Spinal cord (tissue), 10 donors: Measurements from ENCODE around the gene GRIK1. TPM values are rescaled to one million over a fixed set of nuclear protein-coding genes. Genes with fewer than 3 reads are reported as not detected.

Experiments used
- DNase-seq, 6 donors: peaks; one replicate each; pipeline versions ENCODE4 v3.0.0 to v3.0.0-alpha.2; 2013 to 2015; ENCODE audit warnings: low spot score in 6 of 6, low read depth in 4 of 6
- H3K27ac ChIP-seq: one replicate; pipeline ENCODE4 v1.5.1; 2013; ENCODE audit warnings: low read depth, low read length, control low read depth
- H3K27me3 ChIP-seq: one replicate; pipeline ENCODE4 v1.6.1; 2013; ENCODE audit warnings: low read length; ENCODE audit not compliant: control insufficient read depth, insufficient read depth
- H3K36me3 ChIP-seq: one replicate; pipeline ENCODE4 v1.6.1; 2013; ENCODE audit warnings: low read length; ENCODE audit not compliant: control insufficient read depth, insufficient read depth
- H3K4me1 ChIP-seq: one replicate; pipeline ENCODE4 v1.6.1; 2013; ENCODE audit warnings: low read length; ENCODE audit not compliant: control insufficient read depth, insufficient read depth
- H3K4me3 ChIP-seq: one replicate; pipeline ENCODE4 v1.5.1; 2013; ENCODE audit warnings: low read depth, low read length, control low read depth
- H3K9me3 ChIP-seq: one replicate; pipeline ENCODE4 v1.6.1; 2013; ENCODE audit warnings: low read length; ENCODE audit not compliant: control insufficient read depth, insufficient read depth
- WGBS: methylation state at CpG from one replicate; pipeline ENCODE4 v1.1.5; 2013; ENCODE audit warnings: missing lambda C conversion rate; ENCODE audit not compliant: insufficient coverage; 5-methylcytosine and 5-hydroxymethylcytosine counted together
- polyA plus RNA-seq, 2 donors: library from polyadenylated mRNA; unstranded; fragments of 120-200 nt; gene quantifications; one replicate each; pipeline ENCODE4 v1.2.1, GENCODE V29; 2013; ENCODE audit not compliant: insufficient read length in 2 of 2
- total RNA-seq, 2 donors: library from RNA; depleted of rRNA in 1 of 2; stranded (reverse); fragments of 120-200 nt in 1 of 2; fragments of >200 nt in 1 of 2; gene quantifications; one replicate each; pipeline versions ENCODE4 v1.2.3 to v1.2.4, GENCODE V29; 2013 to 2014
- donor health status: healthy.

GRIK1 gene
- total and polyA plus RNA-seq, 4 donors = 12.0 to 35.0 (median 29.6) TPM

DNA sequence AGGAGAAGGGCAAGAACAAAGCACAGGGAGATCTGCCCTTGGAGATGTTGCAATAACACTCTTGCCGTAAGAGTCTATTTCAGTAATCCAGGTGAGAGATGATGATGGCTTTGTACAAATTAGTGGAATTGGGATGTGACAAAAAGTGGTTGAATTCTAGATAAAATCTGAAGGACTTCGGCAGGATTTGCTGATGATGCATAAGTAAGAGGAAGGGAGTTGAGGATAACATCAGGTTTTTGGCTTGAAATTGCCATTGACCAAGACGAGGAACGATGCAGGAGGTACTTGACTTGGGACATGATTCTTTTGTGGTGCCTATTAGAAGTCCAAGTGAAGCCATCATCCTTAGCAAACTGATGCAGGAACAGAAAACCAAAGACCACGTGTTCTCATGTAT is 238.1 kb downstream of the GRIK1 start:
- WGBS = 100% methylated on average over 5 of the region's 5 CpGs
- H3K36me3 ChIP-seq = no peaks in the 10 kb centered on the region
- H3K4me3 ChIP-seq = no peak overlapping the region
- DNase-seq = no peak
- no peaks in the 10 kb centered on the region for H3K9me3 ChIP-seq
- no peak overlapping the region for H3K27ac ChIP-seq
- no peaks in the 10 kb centered on the region for H3K4me1 ChIP-seq
- no peaks in the 10 kb centered on the region for H3K27me3 ChIP-seq

- Histone ChIP-seq H3K9me3 (no peaks in the 10 kb centered on the region), H3K4me3 (no peak overlapping the region), H3K4me1 (no peaks in the 10 kb centered on the region), H3K27ac (no peak overlapping the region), H3K27me3 (no peaks in the 10 kb centered on the region), H3K36me3 (no peaks in the 10 kb centered on the region)
- 80% methylated on average over 3 of the region's 7 CpGs for WGBS
- no peak for DNase-seq
Observed at GRCh38 chr21:29697555-29698193, 242.1 kb downstream of the GRIK1 start.

DNA sequence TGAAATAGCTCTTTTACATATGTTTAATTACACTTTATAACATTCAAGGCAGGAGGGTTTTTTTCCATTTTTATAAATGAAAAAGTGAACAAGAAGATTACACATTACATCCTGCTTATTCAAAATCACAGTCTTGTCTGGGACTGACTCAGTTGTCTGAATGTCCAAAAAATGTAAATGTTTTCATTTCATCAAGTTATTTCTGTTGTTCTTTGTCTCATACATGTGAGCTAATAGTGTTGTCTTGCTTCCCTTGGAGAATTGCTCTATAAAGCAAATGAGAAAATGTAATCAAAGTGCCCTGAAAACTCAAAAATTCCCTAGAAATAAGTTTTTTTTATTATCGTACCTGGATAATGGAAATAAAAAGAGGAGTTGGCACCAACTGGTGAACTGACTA is 242.9 kb downstream of the GRIK1 start:
- no peaks in the 10 kb centered on the region for H3K4me1 ChIP-seq
- WGBS = no CpG with 5 or more reads among the region's 1 CpG

DNA sequence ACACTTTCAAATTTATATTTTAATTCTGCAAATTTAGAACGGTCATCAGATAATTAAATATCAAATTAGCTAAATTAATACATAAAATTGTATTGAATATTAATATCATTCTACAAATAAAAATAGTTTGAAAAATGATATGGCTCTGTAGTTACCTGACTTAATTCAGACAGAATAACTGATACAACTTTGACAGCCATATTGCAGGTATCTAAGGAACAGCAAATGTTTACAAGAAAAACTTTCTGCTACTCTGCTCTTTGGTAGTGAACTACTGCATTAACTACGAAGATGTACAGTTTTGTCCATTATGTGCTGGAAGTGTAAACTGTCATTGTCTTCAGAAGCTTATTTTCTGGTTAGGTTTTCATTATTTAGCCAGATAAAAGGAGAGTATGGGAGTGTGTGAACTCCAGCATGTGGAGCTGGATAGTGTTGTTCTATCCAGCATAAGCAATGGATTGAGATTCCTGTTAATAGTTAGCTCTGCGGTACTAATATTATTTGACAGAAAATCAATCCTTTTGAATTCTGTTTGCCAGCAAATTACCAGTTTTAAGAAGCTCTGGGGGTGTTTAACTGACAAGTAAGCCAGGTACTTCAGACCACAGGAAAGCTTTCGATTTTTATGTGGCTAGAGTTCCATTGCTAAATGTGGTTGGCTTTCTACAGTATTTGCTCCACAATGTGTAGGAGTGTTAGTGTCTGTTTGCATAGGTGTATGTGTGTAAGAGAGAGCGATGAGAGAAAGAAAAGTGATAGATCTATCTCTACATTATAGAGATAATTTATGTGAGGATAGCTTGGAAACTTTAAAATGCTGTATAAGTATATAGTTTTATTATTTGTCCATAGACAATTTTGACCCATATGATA is 247.9 kb downstream of the GRIK1 start:
- no peak for DNase-seq
- 100% methylated on average over 2 of the region's 5 CpGs for WGBS
- H3K4me3 ChIP-seq = no peak overlapping the region
- H3K4me1 ChIP-seq = no peaks in the 10 kb centered on the region
- no peaks in the 10 kb centered on the region for H3K36me3 ChIP-seq
- no peak overlapping the region for H3K27ac ChIP-seq
- no peaks in the 10 kb centered on the region for H3K27me3 ChIP-seq
- H3K9me3 ChIP-seq = no peaks in the 10 kb centered on the region

More for the DNA sequence above, 242.9 kb downstream of the GRIK1 start:
- H3K27ac ChIP-seq = no peak overlapping the region
- H3K9me3 ChIP-seq = no peaks in the 10 kb centered on the region
- no peaks in the 10 kb centered on the region for H3K36me3 ChIP-seq
- H3K4me3 ChIP-seq = no peak overlapping the region
- DNase-seq = no peak
- no peaks in the 10 kb centered on the region for H3K27me3 ChIP-seq

- no peak overlapping the region for H3K4me3 ChIP-seq
- no peak overlapping the region for H3K27ac ChIP-seq
- no peaks in the 10 kb centered on the region for H3K4me1 ChIP-seq
- H3K36me3 ChIP-seq = no peaks in the 10 kb centered on the region
- 87% methylated on average over 5 of the region's 6 CpGs for WGBS
- no peaks in the 10 kb centered on the region for H3K9me3 ChIP-seq
- no peak for DNase-seq
- no peaks in the 10 kb centered on the region for H3K27me3 ChIP-seq
Observed at GRCh38 chr21:29689753-29690152, 250.0 kb downstream of the GRIK1 start.

DNA sequence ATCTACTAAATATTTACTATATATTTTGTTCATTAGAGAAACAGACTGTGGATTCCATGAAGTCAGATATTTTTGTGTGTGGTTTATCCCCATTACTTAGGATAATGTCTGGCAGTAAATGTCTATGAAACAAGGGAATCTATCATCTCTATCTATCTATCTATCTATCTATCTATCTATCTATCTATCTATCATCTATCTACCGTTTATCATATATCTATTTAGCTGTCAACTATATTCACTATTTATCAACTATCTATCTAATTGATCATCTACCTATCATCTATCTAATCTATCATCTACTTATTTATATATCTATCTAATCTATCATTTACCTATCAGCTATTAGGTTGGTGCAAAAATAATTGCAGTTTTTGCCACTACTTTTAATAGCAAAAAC is 255.7 kb downstream of the GRIK1 start:
- H3K4me1 ChIP-seq = no peaks in the 10 kb centered on the region
- no peaks in the 10 kb centered on the region for H3K36me3 ChIP-seq
- H3K27ac ChIP-seq = no peak overlapping the region
- DNase-seq = no peak
- WGBS = no CpG with 5 or more reads among the region's 1 CpG
- no peak overlapping the region for H3K4me3 ChIP-seq
- H3K27me3 ChIP-seq = no peaks in the 10 kb centered on the region
- H3K9me3 ChIP-seq = no peaks in the 10 kb centered on the region

GRCh38 chr21:29682800-29683199 is 257.0 kb downstream of the GRIK1 start:
- WGBS = 97% methylated on average over 3 of the region's 3 CpGs
- Histone ChIP-seq H3K4me3 (no peak overlapping the region), H3K4me1 (no peaks in the 10 kb centered on the region), H3K27ac (no peak overlapping the region), H3K9me3 (no peaks in the 10 kb centered on the region), H3K36me3 (no peaks in the 10 kb centered on the region), H3K27me3 (no peaks in the 10 kb centered on the region)
- no peak for DNase-seq

- Histone ChIP-seq H3K27me3 (no peaks in the 10 kb centered on the region), H3K9me3 (no peaks in the 10 kb centered on the region), H3K27ac (no peak overlapping the region), H3K4me3 (no peak overlapping the region), H3K4me1 (no peaks in the 10 kb centered on the region), H3K36me3 (no peaks in the 10 kb centered on the region)
- no CpG with 5 or more reads among the region's 4 CpGs for WGBS
- no peak for DNase-seq
Observed at GRCh38 chr21:29680273-29680672, 259.5 kb downstream of the GRIK1 start.

DNA sequence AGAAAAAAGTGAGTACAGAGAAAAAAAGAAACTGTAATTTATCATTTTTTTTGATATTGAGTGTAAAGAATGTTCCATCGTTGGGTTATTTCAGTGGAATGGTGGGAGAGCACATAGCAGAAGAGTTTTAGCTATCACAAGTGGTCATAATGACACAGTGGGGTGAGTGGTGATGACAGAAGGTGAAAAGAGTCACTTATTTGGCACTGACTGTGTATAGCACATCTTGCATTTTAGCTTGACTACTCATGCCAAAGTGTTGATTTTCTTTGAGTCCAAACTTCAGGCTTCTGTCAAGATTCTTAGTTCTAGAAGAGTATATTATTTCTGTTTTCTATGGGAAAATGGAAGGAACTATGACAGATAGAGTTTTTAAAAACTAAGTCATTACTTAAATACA is 261.2 kb downstream of the GRIK1 start:
- Histone ChIP-seq H3K27ac (no peak overlapping the region), H3K36me3 (no peaks in the 10 kb centered on the region), H3K27me3 (no peaks in the 10 kb centered on the region), H3K9me3 (no peaks in the 10 kb centered on the region), H3K4me1 (no peaks in the 10 kb centered on the region), H3K4me3 (no peak overlapping the region)
- no peak for DNase-seq
- WGBS = no CpG with 5 or more reads among the region's 1 CpG

DNA sequence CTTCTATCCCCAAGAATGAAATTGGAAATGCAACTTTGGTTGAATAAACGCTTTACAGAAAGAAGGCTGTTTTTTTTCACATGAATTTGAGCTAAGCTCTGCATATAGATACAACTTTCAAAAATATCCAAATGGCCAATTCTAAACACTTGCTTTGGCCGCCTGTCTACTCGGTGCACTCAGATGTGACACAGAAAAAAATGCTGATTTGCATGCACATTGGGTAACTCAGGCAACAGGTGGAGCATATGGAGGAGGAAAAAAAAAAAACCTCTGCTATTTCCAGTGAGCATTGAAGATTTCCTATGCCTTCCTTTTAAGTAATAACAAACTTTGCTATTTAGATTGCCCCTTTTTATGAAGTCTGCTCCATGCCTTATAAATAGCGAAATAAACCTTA is 262.5 kb downstream of the GRIK1 start:
- no peaks in the 10 kb centered on the region for H3K36me3 ChIP-seq
- H3K4me3 ChIP-seq = no peak overlapping the region
- H3K4me1 ChIP-seq = no peaks in the 10 kb centered on the region
- no CpG with 5 or more reads among the region's 4 CpGs for WGBS
- no peak overlapping the region for H3K27ac ChIP-seq
- H3K27me3 ChIP-seq = no peaks in the 10 kb centered on the region
- no peaks in the 10 kb centered on the region for H3K9me3 ChIP-seq
- peak in 1 of 6 donors; percentile 68 for DNase-seq
